Measurements from ENCODE around the gene CNEP1R1.

The CNEP1R1 gene

GRCh38 chr16:50059669-50060068, 34.6 kb downstream of the CNEP1R1 start:
- no peak for DNase-seq (ENCODE audit: low read depth in 1 of 2, low spot score in 1 of 2)

GRCh38 chr16:50061326-50061725, 36.3 kb downstream of the CNEP1R1 start:
- no peak for DNase-seq (ENCODE audit: low read depth in 1 of 2, low spot score in 1 of 2)

- no peak for DNase-seq (ENCODE audit: low read depth in 1 of 2, low spot score in 1 of 2)
Measured at GRCh38 chr16:50065241-50065623, 40.2 kb downstream of the CNEP1R1 start.

- DNase-seq (ENCODE audit: low read depth in 1 of 2, low spot score in 1 of 2) = peak; percentile 91 to 95
Measured at GRCh38 chr16:50065624-50066481, 40.8 kb downstream of the CNEP1R1 start, which contains the start of gene HEATR3. TSS of gene HEATR3 (plus strand) at chr16:50065970. CDS start at chr16:50066132, 162 bp downstream.

GRCh38 chr16:50066482-50067289, 41.7 kb downstream of the CNEP1R1 start:
- DNase-seq (ENCODE audit: low read depth in 1 of 2, low spot score in 1 of 2) = no peak

- DNase-seq (ENCODE audit: low read depth in 1 of 2, low spot score in 1 of 2) = no peak
Measured at GRCh38 chr16:50067290-50067853, 42.3 kb downstream of the CNEP1R1 start.

GRCh38 chr16:50068550-50068949, 43.5 kb downstream of the CNEP1R1 start:
- no peak for DNase-seq (ENCODE audit: low read depth in 1 of 2, low spot score in 1 of 2)

GRCh38 chr16:50069060-50069459, 44.0 kb downstream of the CNEP1R1 start:
- no peak for DNase-seq (ENCODE audit: low read depth in 1 of 2, low spot score in 1 of 2)

- DNase-seq (ENCODE audit: low read depth in 1 of 2, low spot score in 1 of 2) = no peak
Measured at GRCh38 chr16:50071075-50071671, 46.1 kb downstream of the CNEP1R1 start.

- no peak for DNase-seq (ENCODE audit: low read depth in 1 of 2, low spot score in 1 of 2)
Measured at GRCh38 chr16:50072730-50073129, 47.7 kb downstream of the CNEP1R1 start.

GRCh38 chr16:50079397-50080140, 54.5 kb downstream of the CNEP1R1 start:
- no peak for DNase-seq (ENCODE audit: low read depth in 1 of 2, low spot score in 1 of 2)

GRCh38 chr16:50081428-50082018, 56.5 kb downstream of the CNEP1R1 start:
- no peak for DNase-seq (ENCODE audit: low read depth in 1 of 2, low spot score in 1 of 2)

GRCh38 chr16:50083996-50084395, 59.0 kb downstream of the CNEP1R1 start:
- no peak for DNase-seq (ENCODE audit: low read depth in 1 of 2, low spot score in 1 of 2)

GRCh38 chr16:50086176-50086575, 61.2 kb downstream of the CNEP1R1 start:
- no peak for DNase-seq (ENCODE audit: low read depth in 1 of 2, low spot score in 1 of 2)

All from activated CD4-positive, alpha-beta T cell treated with anti-CD3 and anti-CD28 coated beads, Interleukin-2, amount 50 U/mL, for 24 hours (primary cell).